Parathyroid adenoma (tissue), 2 donors: ENCODE measurements around the gene GSE1.

ENCODE experiments used
- H2AFZ ChIP-seq: fragments of 300-600 bp; sonication (generic); one replicate; pipeline ENCODE4 v1.7.0; 2017; ENCODE audit warnings: antibody characterized with exemption, mild to moderate bottlenecking
- H3K27ac ChIP-seq: fragments of 300-600 bp; sonication (generic); one replicate; pipeline ENCODE4 v1.7.0; 2017
- H3K27me3 ChIP-seq: fragments of 300-600 bp; sonication (generic); one replicate; pipeline ENCODE4 v1.7.0; 2017; ENCODE audit warnings: low read length; ENCODE audit not compliant: control insufficient read depth, insufficient read depth
- H3K36me3 ChIP-seq: fragments of 300-600 bp; sonication (generic); one replicate; pipeline ENCODE4 v1.7.0; 2017; ENCODE audit warnings: low read length; ENCODE audit not compliant: control insufficient read depth, insufficient read depth
- H3K4me1 ChIP-seq: fragments of 300-600 bp; sonication (generic); one replicate; pipeline ENCODE4 v1.7.0; 2017; ENCODE audit warnings: control low read depth
- H3K4me2 ChIP-seq: fragments of 300-600 bp; sonication (generic); one replicate; pipeline ENCODE4 v1.7.0; 2017; ENCODE audit warnings: low read length
- H3K4me3 ChIP-seq: fragments of 300-600 bp; sonication (generic); one replicate; pipeline ENCODE4 v1.7.0; 2017; ENCODE audit warnings: low read depth, low read length
- H3K79me2 ChIP-seq: fragments of 300-600 bp; sonication (generic); one replicate; pipeline ENCODE4 v1.7.0; 2017; ENCODE audit warnings: control low read depth
- H3K9ac ChIP-seq: fragments of 300-600 bp; sonication (generic); one replicate; pipeline ENCODE4 v1.7.0; 2017; ENCODE audit warnings: mild to moderate bottlenecking
- H3K9me3 ChIP-seq: fragments of 300-600 bp; sonication (generic); one replicate; pipeline ENCODE4 v1.7.0; 2017; ENCODE audit warnings: low read length; ENCODE audit not compliant: control insufficient read depth
- CTCF ChIP-seq: fragments of 300-600 bp; sonication (generic); IDR thresholded peaks from one replicate; pipeline ENCODE4 v1.7.0; 2017; ENCODE audit warnings: antibody characterized with exemption, mild to moderate bottlenecking
- donor health status: primary hyperparathyroidism.

Gene GSE1

DNA sequence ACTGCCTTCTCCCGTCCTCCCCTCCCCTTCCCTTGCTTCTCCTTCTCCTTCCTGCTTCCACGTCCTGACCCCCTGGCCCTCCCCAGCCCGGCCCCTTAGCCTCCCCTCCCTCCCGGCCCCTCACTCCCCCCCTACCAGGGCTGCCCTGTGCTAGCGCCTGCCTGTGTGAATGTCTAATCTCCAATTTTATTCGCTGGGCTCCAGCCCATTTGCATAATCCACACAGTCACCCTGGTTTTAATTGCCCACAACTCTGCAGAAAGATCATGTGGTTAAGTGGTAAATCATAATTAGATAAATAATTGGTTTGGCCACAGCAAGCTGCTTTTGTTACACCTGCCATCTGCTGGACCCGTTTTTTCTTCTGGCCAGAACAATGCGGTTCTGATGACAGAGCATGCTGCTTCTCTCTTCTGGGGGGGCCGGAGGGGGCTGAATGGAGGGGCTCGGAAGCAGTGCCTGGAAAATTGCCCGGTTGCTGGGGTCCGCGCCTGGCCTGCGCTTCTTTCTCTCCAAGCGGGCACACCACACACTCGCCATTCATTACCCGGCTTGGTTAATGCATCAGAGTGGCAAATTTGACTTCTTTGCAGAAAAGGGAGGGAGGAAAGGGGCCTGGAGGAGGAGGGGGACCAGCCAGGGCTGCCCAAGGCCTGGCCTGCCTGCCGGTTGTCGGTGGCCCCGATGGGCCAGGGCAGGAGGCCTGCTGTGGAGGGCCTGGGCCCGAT is 19.5 kb upstream of the GSE1 start:
- Histone ChIP-seq H3K27ac (no peak overlapping the region), H3K79me2 (peaks cover 70% of the 10 kb centered on the region), H3K9ac (no peak overlapping the region), H3K36me3 (no peaks in the 10 kb centered on the region), H2AFZ (no peak overlapping the region), H3K27me3 (no peaks in the 10 kb centered on the region), H3K4me3 (no peak overlapping the region), H3K4me2 (no peak overlapping the region), H3K4me1 (no peaks in the 10 kb centered on the region), H3K9me3 (no peaks in the 10 kb centered on the region)
- no peak for TF ChIP-seq CTCF

- Histone ChIP-seq H3K9me3 (no peaks in the 10 kb centered on the region), H3K4me3 (no peak overlapping the region), H3K9ac (no peak overlapping the region), H3K36me3 (no peaks in the 10 kb centered on the region), H2AFZ (no peak overlapping the region), H3K27me3 (no peaks in the 10 kb centered on the region), H3K4me2 (no peak overlapping the region), H3K4me1 (no peaks in the 10 kb centered on the region), H3K27ac (no peak overlapping the region), H3K79me2 (peaks cover 65% of the 10 kb centered on the region)
- no peak for TF ChIP-seq CTCF
These were observed 18.7 kb upstream of the GSE1 start for GRCh38 chr16:85594273-85594977.

GRCh38 chr16:85594978-85595661 is 18.0 kb upstream of the GSE1 start:
- Histone ChIP-seq H3K27ac (no peak overlapping the region), H3K9me3 (no peaks in the 10 kb centered on the region), H3K27me3 (no peaks in the 10 kb centered on the region), H3K9ac (no peak overlapping the region), H2AFZ (no peak overlapping the region), H3K4me3 (no peak overlapping the region), H3K4me2 (no peak overlapping the region), H3K4me1 (no peaks in the 10 kb centered on the region), H3K79me2 (peaks cover 65% of the 10 kb centered on the region), H3K36me3 (no peaks in the 10 kb centered on the region)
- no peak for TF ChIP-seq CTCF

- Histone ChIP-seq H3K27me3 (no peaks in the 10 kb centered on the region), H3K9ac (no peak overlapping the region), H2AFZ (no peak overlapping the region), H3K4me3 (no peak overlapping the region), H3K79me2 (peaks cover 59% of the 10 kb centered on the region), H3K4me1 (no peaks in the 10 kb centered on the region), H3K4me2 (no peak overlapping the region), H3K27ac (no peak overlapping the region), H3K36me3 (no peaks in the 10 kb centered on the region), H3K9me3 (no peaks in the 10 kb centered on the region)
- TF ChIP-seq CTCF, result no peak
These were observed 17.2 kb upstream of the GSE1 start for GRCh38 chr16:85595812-85596502.
